ENCODE measurements around the gene ZAP70. TPM values are rescaled to one million over a fixed set of nuclear protein-coding genes. Genes with fewer than 3 reads are reported as not detected.

ZAP70 gene
- total RNA-seq (2014; rRNA removed; shearing (Covaris generic)) = not detected in 2 replicates

GRCh38 chr2:97713296-97714083 lies at the start of gene ZAP70:
Gene ZAP70, plus strand, starts transcription at chr2:97713576. Its CDS starts 10,461 bp downstream, at chr2:97724037.

GRCh38 chr2:97663962-97664635 lies 49.3 kb upstream of the ZAP70 start, which contains the start of gene ACTR1B:
Gene ACTR1B, minus strand, starts transcription at chr2:97664044. Its CDS starts 154 bp downstream, at chr2:97663890.

GRCh38 chr2:97669448-97669847 lies 43.9 kb upstream of the ZAP70 start, which contains the start of gene C2orf92:
Gene C2orf92, plus strand, starts transcription at chr2:97669713. Its CDS starts 76 bp downstream, at chr2:97669789.

Small RNA genes within 50 kb of the gene (small RNA-seq; reads per million reads assigned to genes)
- 0.29 reads per million for gene RNU4-8P

Other genes with a start within 250 kb of the ZAP70 start
- gene ANKRD36B, start 123.7 kb upstream of the ZAP70 start, total RNA-seq (2014; rRNA removed; shearing (Covaris generic)) = 13.7 and 17.7 TPM in 2 replicates
- gene COX5B, start 67.5 kb upstream of the ZAP70 start, total RNA-seq (2014; rRNA removed; shearing (Covaris generic)) = 570 and 601 TPM in 2 replicates
- 34.1 and 45.7 TPM in 2 replicates for gene ACTR1B, start 49.5 kb upstream of the ZAP70 start, total RNA-seq (2014; rRNA removed; shearing (Covaris generic))
- gene C2orf92, start 43.9 kb upstream of the ZAP70 start, total RNA-seq (2014; rRNA removed; shearing (Covaris generic)) = 1.2 and 3.2 TPM in 2 replicates